Endothelial cell of umbilical vein (primary cell): Measurements from ENCODE around the gene CBX4.

Source experiments
- CTCF ChIP-seq, 2 donors: IDR thresholded peaks; 1 replicate in 1 of 2; 2 replicates in 1 of 2; pipeline ENCODE4 v1.5.1; 2011; ENCODE audit warnings: low read length in 2 of 2, mild to moderate bottlenecking in 2 of 2, moderate library complexity in 2 of 2, control low read depth in 1 of 2, inconsistent platforms in 1 of 2, low read depth in 1 of 2; ENCODE audit not compliant: insufficient read depth in 1 of 2; ENCODE audit errors: extremely low read depth in 1 of 2
- EZH2 ChIP-seq: IDR thresholded peaks from 2 replicates; pipeline ENCODE4 v1.6.1; 2012; ENCODE audit warnings: borderline replicate concordance, low read depth, mild to moderate bottlenecking, moderate library complexity, low read length, inconsistent platforms; ENCODE audit not compliant: severe bottlenecking
- GATA2 ChIP-seq: IDR thresholded peaks from 2 replicates; pipeline ENCODE4 v1.7.0; 2011; ENCODE audit warnings: low read depth, mild to moderate bottlenecking, moderate library complexity, mixed read lengths, low read length; ENCODE audit not compliant: insufficient read length, insufficient read depth
- MAX ChIP-seq: IDR thresholded peaks from 2 replicates; pipeline ENCODE4 v1.6.1; 2011; ENCODE audit not compliant: insufficient read depth, insufficient read length
- POLR2A ChIP-seq: IDR thresholded peaks from 2 replicates; pipeline ENCODE4 v1.6.1; 2012; ENCODE audit warnings: low read depth, mild to moderate bottlenecking, control low read depth, low read length
- POLR2AphosphoS5 ChIP-seq: IDR thresholded peaks from 2 replicates; pipeline ENCODE4 v1.6.1; 2012; ENCODE audit warnings: low read depth, mild to moderate bottlenecking, control low read depth, low read length, moderate library complexity; ENCODE audit not compliant: insufficient read depth

GRCh38 chr17:79797492-79798298 lies 41.5 kb downstream of the CBX4 start:
- no peak for TF ChIP-seq CTCF (IDR thresholded peaks at IDR 0.05; ENCODE audit: extremely low read depth in 1 of 2, insufficient read depth in 1 of 2, low read depth in 1 of 2, low read length in 2 of 2)
- no peak for TF ChIP-seq EZH2
- TF ChIP-seq POLR2AphosphoS5: no peak
- TF ChIP-seq POLR2A: no peak
- TF ChIP-seq MAX: no peak
- no peak for TF ChIP-seq GATA2
